NCI-H2227 (cell line): ENCODE measurements around the gene WBP4.
A peak's percentile ranks its signal among the peaks of the same experiment; 100 is the strongest.
"Not testable (repeated sequence)": the region's sequence is repeated elsewhere in the genome, so short reads cannot be mapped to it uniquely, and the experiment has no call there.

Experiments used
- DNase-seq: peaks from one replicate; lab custom pipeline; 2025; ENCODE audit not compliant: unreplicated experiment; lab: John Stamatoyannopoulos, UW

WBP4 gene

GRCh38 chr13:41061075-41061913 is at the start of gene WBP4:
TSS of gene WBP4 (plus strand) at chr13:41061509. CDS start at chr13:41061674, 165 bp downstream.
- peak; percentile 92 for DNase-seq

- DNase-seq: no peak
Observed at GRCh38 chr13:41012536-41012935, 48.8 kb upstream of the WBP4 start.

- DNase-seq: no peak
Observed at GRCh38 chr13:41013835-41014234, 47.5 kb upstream of the WBP4 start.

- DNase-seq: no peak
Observed at GRCh38 chr13:41015920-41016319, 45.4 kb upstream of the WBP4 start.

- no peak for DNase-seq
Observed at GRCh38 chr13:41017159-41017558, 44.1 kb upstream of the WBP4 start.

GRCh38 chr13:41017817-41018601 is 43.3 kb upstream of the WBP4 start:
- DNase-seq: no peak

GRCh38 chr13:41018602-41018948 is 42.7 kb upstream of the WBP4 start:
- DNase-seq: no peak

- no peak for DNase-seq
Observed at GRCh38 chr13:41019011-41019487, 42.3 kb upstream of the WBP4 start, which contains the start of gene ELF1. TSS of gene ELF1 (minus strand) at chr13:41019316. CDS start at chr13:40982054, 37,262 bp downstream.

- DNase-seq: no peak
Observed at GRCh38 chr13:41019578-41020347, 41.5 kb upstream of the WBP4 start.

GRCh38 chr13:41025518-41025917 is 35.8 kb upstream of the WBP4 start:
- no peak for DNase-seq

- no peak for DNase-seq
Observed at GRCh38 chr13:41026788-41027187, 34.5 kb upstream of the WBP4 start.

GRCh38 chr13:41028051-41028450 is 33.3 kb upstream of the WBP4 start:
- DNase-seq: no peak

- no peak for DNase-seq
Observed at GRCh38 chr13:41029629-41030028, 31.7 kb upstream of the WBP4 start.

- DNase-seq: no peak
Observed at GRCh38 chr13:41032691-41033376, 28.5 kb upstream of the WBP4 start.

- no peak for DNase-seq
Observed at GRCh38 chr13:41034382-41034781, 26.9 kb upstream of the WBP4 start.

GRCh38 chr13:41034881-41035280 is 26.4 kb upstream of the WBP4 start:
- DNase-seq: no peak

GRCh38 chr13:41036557-41036956 is 24.8 kb upstream of the WBP4 start:
- not testable (repeated sequence) for DNase-seq

GRCh38 chr13:41039746-41040145 is 21.6 kb upstream of the WBP4 start:
- DNase-seq: no peak

- no peak for DNase-seq
Observed at GRCh38 chr13:41040584-41041334, 20.6 kb upstream of the WBP4 start.

- not testable (repeated sequence) for DNase-seq
Observed at GRCh38 chr13:41042419-41042818, 18.9 kb upstream of the WBP4 start.
